Hepatocyte (in vitro differentiated cells): ENCODE results near the gene CD81. TPM values are rescaled to one million over a fixed set of nuclear protein-coding genes. Genes with fewer than 3 reads are reported as not detected.
A peak's percentile ranks its signal among the peaks of the same experiment; 100 is the strongest.

Experiments used
- DNase-seq: peaks from one replicate; pipeline ENCODE4 v3.0.0-alpha.2; 2016; ENCODE audit warnings: low spot score
- H2AFZ ChIP-seq: fragments of 200-600 bp; sonication (generic); 2 replicates; pipeline ENCODE4 v1.6.0; 2016; ENCODE audit warnings: antibody characterized with exemption, mild to moderate bottlenecking
- H3K27ac ChIP-seq: fragments of 200-600 bp; sonication (generic); 2 replicates; pipeline ENCODE4 v1.5.1; 2016; ENCODE audit warnings: mild to moderate bottlenecking
- H3K27me3 ChIP-seq: fragments of 200-600 bp; sonication (generic); 2 replicates; pipeline ENCODE4 v1.6.1; 2016
- H3K36me3 ChIP-seq: fragments of 200-600 bp; sonication (generic); replicated peaks from 2 replicates; pipeline ENCODE4 v1.5.1; 2016; ENCODE audit warnings: low read depth; ENCODE audit not compliant: insufficient read depth
- H3K4me1 ChIP-seq: fragments of 200-600 bp; sonication (generic); 2 replicates; pipeline ENCODE4 v1.5.1; 2016; ENCODE audit warnings: mild to moderate bottlenecking, moderate library complexity; ENCODE audit not compliant: insufficient read depth
- H3K4me2 ChIP-seq: fragments of 200-600 bp; sonication (generic); 2 replicates; pipeline ENCODE4 v1.6.0; 2016
- H3K4me3 ChIP-seq: fragments of 200-600 bp; sonication (generic); 2 replicates; pipeline ENCODE4 v1.5.1; 2016; ENCODE audit warnings: mild to moderate bottlenecking
- H3K79me2 ChIP-seq: fragments of 200-600 bp; sonication (generic); 2 replicates; pipeline ENCODE4 v1.6.0; 2017; ENCODE audit warnings: mild to moderate bottlenecking
- H3K9me2 ChIP-seq: fragments of 200-600 bp; sonication (generic); replicated peaks from 2 replicates; pipeline ENCODE4 v1.6.0; 2017; ENCODE audit warnings: mild to moderate bottlenecking; ENCODE audit not compliant: insufficient read depth
- H3K9me3 ChIP-seq: fragments of 200-600 bp; sonication (generic); 2 replicates; pipeline ENCODE4 v1.5.1; 2016; ENCODE audit warnings: low read depth, mild to moderate bottlenecking
- H4K20me1 ChIP-seq: fragments of 200-600 bp; sonication (generic); 2 replicates; pipeline ENCODE4 v1.6.0; 2016; ENCODE audit warnings: mild to moderate bottlenecking; ENCODE audit not compliant: insufficient read depth, poor library complexity, severe bottlenecking
- EZH2 ChIP-seq: fragments of 200-600 bp; sonication (generic); IDR thresholded peaks from 2 replicates; pipeline ENCODE4 v1.6.1; 2016; ENCODE audit warnings: antibody characterized with exemption, mild to moderate bottlenecking, borderline replicate concordance
- EZH2phosphoT487 ChIP-seq: fragments of 200-600 bp; sonication (generic); IDR thresholded peaks from one replicate; pipeline ENCODE4 v1.6.1; 2018; ENCODE audit warnings: antibody characterized with exemption, mild to moderate bottlenecking, low read depth, moderate library complexity; ENCODE audit not compliant: unreplicated experiment, severe bottlenecking
- WGBS: methylation state at CpG from one replicate; pipeline ENCODE4 v1.1.6; 2016; ENCODE audit warnings: low lambda C conversion rate; ENCODE audit errors: missing lambda C conversion rate; 5-methylcytosine and 5-hydroxymethylcytosine counted together
- polyA plus RNA-seq: library from polyadenylated mRNA; unstranded; fragments of >200 nt; fragmentation: Nextera tagmentation; extraction: Ambion mirVana; gene quantifications from 2 replicates; pipeline ENCODE4 v1.2.1, GENCODE V29; 2016
- total RNA-seq: library from RNA; depleted of rRNA; stranded (reverse); fragments of >200 nt; gene quantifications from 2 replicates; pipeline ENCODE4 v1.2.3, GENCODE V29; 2014
- TF ChIP-seq, protein P1 (sequence below): fragments of 200-600 bp; sonication (generic); IDR thresholded peaks from 2 replicates; pipeline ENCODE4 v1.5.1; 2016; ENCODE audit warnings: antibody characterized with exemption, mild to moderate bottlenecking; ENCODE audit not compliant: poor library complexity

Gene CD81
- total and polyA plus RNA-seq, 2 experiments from 2014 or later = 233 to 472 TPM

DNA sequence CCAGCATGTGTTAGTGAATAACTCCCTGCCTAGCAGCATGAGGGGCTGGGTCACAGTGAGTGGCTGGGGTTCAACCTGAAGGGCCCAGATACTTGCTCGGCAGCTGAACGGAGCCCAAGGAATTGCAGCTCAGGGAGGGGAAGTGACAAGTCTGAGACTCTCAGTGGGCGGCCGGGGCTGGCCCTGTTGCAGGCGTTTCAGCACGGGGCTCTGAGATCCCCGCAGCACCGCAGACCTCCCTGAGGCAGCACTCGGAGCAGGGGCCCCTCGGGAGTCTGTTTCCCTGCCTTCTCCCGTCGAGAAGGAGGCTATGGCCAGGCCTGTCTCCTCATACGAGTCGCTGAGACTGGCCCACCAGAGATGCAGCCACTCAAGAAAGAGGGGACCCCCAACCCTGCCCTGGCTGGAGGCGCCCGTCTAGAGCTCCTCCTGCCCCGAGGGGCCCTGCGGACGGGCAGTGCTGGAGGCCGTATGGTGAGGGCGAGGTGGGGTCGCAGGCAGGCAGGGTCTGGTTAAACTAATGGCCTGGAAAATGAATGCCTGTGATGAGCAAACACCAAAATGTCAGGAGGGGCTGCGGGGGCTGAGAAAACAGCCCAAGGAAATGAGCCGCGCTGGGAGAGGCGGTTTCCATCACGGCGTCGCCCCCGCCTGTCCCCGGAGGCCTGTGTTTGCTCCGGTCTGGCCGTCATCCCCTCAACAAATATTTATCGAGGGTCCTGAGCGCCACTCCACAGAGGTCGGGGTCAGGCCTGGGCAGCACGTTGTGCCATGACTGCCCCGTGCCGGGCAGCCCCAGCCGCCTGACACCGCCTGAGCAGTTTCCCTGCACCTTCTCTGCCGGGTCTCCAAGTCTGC is 32.7 kb downstream of the CD81 start:
- H2AFZ ChIP-seq = peak overlapping the region; percentile 45

DNA sequence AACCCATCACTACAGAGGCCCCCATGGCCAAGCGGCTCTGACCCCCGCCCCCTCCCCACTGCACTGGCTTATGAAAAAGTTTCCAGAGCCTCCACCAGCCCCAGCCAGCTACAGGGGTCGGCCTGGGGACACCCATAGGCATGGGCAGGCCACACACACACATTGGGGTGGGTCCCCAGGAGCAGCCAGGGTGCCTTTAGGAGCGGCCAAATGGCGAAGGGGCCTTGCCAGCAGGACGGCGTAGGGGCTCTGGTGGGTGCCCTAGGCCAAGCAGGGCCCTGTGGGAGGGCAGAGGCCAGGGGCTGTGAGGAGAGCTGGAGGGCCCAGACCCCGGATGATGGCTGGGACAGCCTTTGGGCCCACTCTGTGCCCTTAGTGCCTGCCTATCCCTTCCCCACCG is 33.5 kb downstream of the CD81 start:
- Histone ChIP-seq H3K9me3 (no peaks in the 10 kb centered on the region), H3K36me3 (no peaks in the 10 kb centered on the region), H3K9me2 (no peaks in the 10 kb centered on the region), H2AFZ (no peak overlapping the region), H3K27me3 (no peaks in the 10 kb centered on the region), H4K20me1 (no peaks in the 10 kb centered on the region), H3K4me3 (no peak overlapping the region), H3K4me1 (peaks cover 21% of the 10 kb centered on the region), H3K79me2 (no peaks in the 10 kb centered on the region), H3K4me2 (no peak overlapping the region), H3K27ac (no peak overlapping the region)
- TF ChIP-seq, protein P1, sequence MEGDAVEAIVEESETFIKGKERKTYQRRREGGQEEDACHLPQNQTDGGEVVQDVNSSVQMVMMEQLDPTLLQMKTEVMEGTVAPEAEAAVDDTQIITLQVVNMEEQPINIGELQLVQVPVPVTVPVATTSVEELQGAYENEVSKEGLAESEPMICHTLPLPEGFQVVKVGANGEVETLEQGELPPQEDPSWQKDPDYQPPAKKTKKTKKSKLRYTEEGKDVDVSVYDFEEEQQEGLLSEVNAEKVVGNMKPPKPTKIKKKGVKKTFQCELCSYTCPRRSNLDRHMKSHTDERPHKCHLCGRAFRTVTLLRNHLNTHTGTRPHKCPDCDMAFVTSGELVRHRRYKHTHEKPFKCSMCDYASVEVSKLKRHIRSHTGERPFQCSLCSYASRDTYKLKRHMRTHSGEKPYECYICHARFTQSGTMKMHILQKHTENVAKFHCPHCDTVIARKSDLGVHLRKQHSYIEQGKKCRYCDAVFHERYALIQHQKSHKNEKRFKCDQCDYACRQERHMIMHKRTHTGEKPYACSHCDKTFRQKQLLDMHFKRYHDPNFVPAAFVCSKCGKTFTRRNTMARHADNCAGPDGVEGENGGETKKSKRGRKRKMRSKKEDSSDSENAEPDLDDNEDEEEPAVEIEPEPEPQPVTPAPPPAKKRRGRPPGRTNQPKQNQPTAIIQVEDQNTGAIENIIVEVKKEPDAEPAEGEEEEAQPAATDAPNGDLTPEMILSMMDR = no peak
- TF ChIP-seq EZH2 (no peak), EZH2phosphoT487 (no peak)
- DNase-seq = no peak
- 89% methylated on average over 9 of the region's 9 CpGs for WGBS

More for the DNA sequence above, 32.7 kb downstream of the CD81 start:
- 44% methylated on average over 39 of the region's 42 CpGs for whole genome bisulfite sequencing
- H3K9me2 ChIP-seq = no peaks in the 10 kb centered on the region
- TF ChIP-seq EZH2phosphoT487 (no peak), EZH2 (no peak)
- TF ChIP-seq, protein P1 = no peak
- no peak overlapping the region for H3K4me3 ChIP-seq
- no peaks in the 10 kb centered on the region for H3K27me3 ChIP-seq
- no peaks in the 10 kb centered on the region for H3K9me3 ChIP-seq
- H3K4me2 ChIP-seq = no peak overlapping the region
- no peaks in the 10 kb centered on the region for H4K20me1 ChIP-seq
- H3K4me1 ChIP-seq = peaks cover 21% of the 10 kb centered on the region
- H3K36me3 ChIP-seq = no peaks in the 10 kb centered on the region
- H3K27ac ChIP-seq = peak overlapping the region; percentile 77
- DNase-seq = no peak
- no peaks in the 10 kb centered on the region for H3K79me2 ChIP-seq

DNA sequence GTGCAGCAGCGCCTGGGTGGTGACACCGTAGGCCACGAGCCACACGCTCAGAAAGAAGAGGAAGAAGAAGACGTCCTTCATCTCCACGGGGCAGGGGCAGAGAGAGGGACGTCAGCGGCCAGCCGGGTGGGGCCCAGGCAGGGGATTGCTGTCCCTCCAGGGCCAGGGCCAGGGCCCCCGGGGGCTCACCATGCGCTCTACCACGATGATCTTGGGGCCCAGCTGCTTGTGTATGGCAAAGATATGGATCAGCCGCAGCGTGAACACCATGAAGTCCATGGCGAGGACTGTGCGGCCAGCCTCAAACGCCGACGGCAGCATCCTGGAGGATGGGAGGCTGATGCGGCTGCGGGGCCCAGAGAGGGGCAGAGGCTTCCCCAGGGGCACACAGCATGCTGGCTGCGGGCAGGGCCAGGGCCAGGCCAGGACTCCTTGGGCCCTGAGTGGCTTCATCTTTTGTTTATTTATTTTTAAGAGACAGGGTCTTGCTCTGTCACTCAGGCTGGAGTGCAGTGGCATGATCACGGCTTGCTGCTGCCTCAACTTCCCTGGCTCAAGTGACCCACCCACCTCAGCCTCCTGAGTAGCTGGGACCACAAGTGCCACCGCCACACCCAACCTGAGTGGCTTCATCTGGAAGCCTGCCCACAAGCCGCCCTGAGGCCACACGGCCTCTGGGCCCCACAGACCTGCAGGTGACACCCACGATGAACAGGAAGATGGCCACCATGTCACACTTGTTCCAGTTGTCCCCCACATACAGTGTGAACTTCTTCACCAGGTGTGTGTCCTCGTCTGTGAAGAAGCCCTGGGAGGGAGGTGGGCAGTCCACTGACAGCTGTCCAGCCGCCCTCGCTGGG is 34.6 kb downstream of the CD81 start:
- Histone ChIP-seq H3K4me2 (no peak overlapping the region), H3K4me1 (peaks cover 21% of the 10 kb centered on the region), H3K9me3 (no peaks in the 10 kb centered on the region), H3K36me3 (no peaks in the 10 kb centered on the region), H3K4me3 (no peak overlapping the region), H3K27me3 (no peaks in the 10 kb centered on the region), H3K27ac (no peak overlapping the region), H4K20me1 (no peaks in the 10 kb centered on the region), H3K9me2 (no peaks in the 10 kb centered on the region), H3K79me2 (no peaks in the 10 kb centered on the region), H2AFZ (no peak overlapping the region)
- DNase-seq = no peak
- 86% methylated on average over 30 of the region's 30 CpGs for WGBS
- TF ChIP-seq, protein P1 = no peak
- TF ChIP-seq EZH2phosphoT487 = no peak
- TF ChIP-seq EZH2 = no peak
